GM12875 (cell line): ENCODE measurements around the gene SMIM14.

Experiments
- H3K4me3 ChIP-seq: one replicate; pipeline ENCODE4 v1.5.1; 2011; ENCODE audit warnings: low read depth, low read length, control low read depth
- CTCF ChIP-seq: IDR thresholded peaks from 2 replicates; pipeline ENCODE4 v1.5.1; 2011; ENCODE audit warnings: low read depth, mild to moderate bottlenecking, control low read depth, inconsistent platforms, low read length, moderate library complexity, borderline replicate concordance; ENCODE audit not compliant: insufficient read depth

SMIM14 gene

GRCh38 chr4:39529534-39529933 is 109.1 kb downstream of the SMIM14 start:
- H3K4me3 ChIP-seq, result no peak overlapping the region
- TF ChIP-seq CTCF, result no peak

- H3K4me3 ChIP-seq, result peak overlapping the region; percentile 99
- no peak for TF ChIP-seq CTCF
Measured at GRCh38 chr4:39528061-39528465, 110.6 kb downstream of the SMIM14 start.

- H3K4me3 ChIP-seq, result peak within 1 kb of the TSS; percentile 99
- no peak for TF ChIP-seq CTCF
Measured at GRCh38 chr4:39527296-39528060, 111.2 kb downstream of the SMIM14 start, which contains the start of gene UGDH. Gene UGDH (minus strand): TSS chr4:39527439. CDS start chr4:39521512, 5,927 bp downstream.

- no peak for TF ChIP-seq CTCF
- peak overlapping the region; percentile 99 for H3K4me3 ChIP-seq
Measured at GRCh38 chr4:39526765-39527295, 111.8 kb downstream of the SMIM14 start.

- no peak for TF ChIP-seq CTCF
Measured at GRCh38 chr4:39525822-39526690, 112.6 kb downstream of the SMIM14 start.

GRCh38 chr4:39524161-39524957 is 114.3 kb downstream of the SMIM14 start:
- no peak for TF ChIP-seq CTCF
- no peak overlapping the region for H3K4me3 ChIP-seq

More at GRCh38 chr4:39525822-39526690, 112.6 kb downstream of the SMIM14 start:
- peak overlapping the region; percentile 99 for H3K4me3 ChIP-seq
